Stimulated activated CD8-positive, alpha-beta memory T cell treated with anti-CD3 and anti-CD28 coated beads, Interleukin-4, amount 100 ng/mL, for 48 hours (primary cell): ENCODE data around the gene PKNOX2.

Experiments used
- DNase-seq: peaks from one replicate; pipeline ENCODE4 v3.0.0-alpha.2; 2020

The PKNOX2 gene

GRCh38 chr11:125371431-125371935, 206.9 kb downstream of the PKNOX2 start:
- DNase-seq = no peak

GRCh38 chr11:125372088-125372487, 207.5 kb downstream of the PKNOX2 start:
- no peak for DNase-seq

- no peak for DNase-seq
These were observed 208.4 kb downstream of the PKNOX2 start for GRCh38 chr11:125372911-125373310.

- no peak for DNase-seq
These were observed 209.2 kb downstream of the PKNOX2 start for GRCh38 chr11:125373426-125374391.

GRCh38 chr11:125374398-125374797, 209.8 kb downstream of the PKNOX2 start:
- DNase-seq = no peak

GRCh38 chr11:125375146-125375545, 210.6 kb downstream of the PKNOX2 start:
- DNase-seq = no peak

- DNase-seq = no peak
These were observed 211.6 kb downstream of the PKNOX2 start for GRCh38 chr11:125376117-125376516.

GRCh38 chr11:125376856-125377255, 212.3 kb downstream of the PKNOX2 start:
- no peak for DNase-seq

- DNase-seq = no peak
These were observed 213.5 kb downstream of the PKNOX2 start for GRCh38 chr11:125378083-125378482.

GRCh38 chr11:125378571-125378970, 214.0 kb downstream of the PKNOX2 start:
- no peak for DNase-seq

GRCh38 chr11:125379565-125379964, 215.0 kb downstream of the PKNOX2 start:
- DNase-seq = no peak

- no peak for DNase-seq
These were observed 215.4 kb downstream of the PKNOX2 start for GRCh38 chr11:125379981-125380380.

GRCh38 chr11:125380756-125381445, 216.3 kb downstream of the PKNOX2 start:
- DNase-seq = no peak

GRCh38 chr11:125381499-125382044, 217.0 kb downstream of the PKNOX2 start:
- no peak for DNase-seq

GRCh38 chr11:125382314-125382791, 217.8 kb downstream of the PKNOX2 start:
- no peak for DNase-seq

GRCh38 chr11:125382822-125383221, 218.3 kb downstream of the PKNOX2 start:
- DNase-seq = no peak

- no peak for DNase-seq
These were observed 220.3 kb downstream of the PKNOX2 start for GRCh38 chr11:125384825-125385224.

GRCh38 chr11:125387901-125388300, 223.3 kb downstream of the PKNOX2 start:
- DNase-seq = no peak

GRCh38 chr11:125388611-125389010, 224.1 kb downstream of the PKNOX2 start:
- DNase-seq = no peak

GRCh38 chr11:125389339-125390166, 225.0 kb downstream of the PKNOX2 start:
- DNase-seq = no peak

GRCh38 chr11:125390946-125391345, 226.4 kb downstream of the PKNOX2 start:
- no peak for DNase-seq

- no peak for DNase-seq
These were observed 228.8 kb downstream of the PKNOX2 start for GRCh38 chr11:125393331-125393730.
